Liver (tissue), 2 donors: ENCODE data around the gene ENG.
A peak's percentile ranks its signal among the peaks of the same experiment; 100 is the strongest.

Source experiments
- CTCF ChIP-seq: fragments of 150-350 bp; IDR thresholded peaks from 2 replicates; pipeline ENCODE4 v1.5.1; 2017; ENCODE audit warnings: improper control_type of control experiment, low read depth, low read length; ENCODE audit not compliant: missing input control
- YY1 ChIP-seq: IDR thresholded peaks from 2 replicates; pipeline ENCODE4 v1.6.1; 2016; ENCODE audit warnings: antibody characterized with exemption, mild to moderate bottlenecking
- donor health status: healthy.

GRCh38 chr9:127793093-127793708 is 61.3 kb downstream of the ENG start:
- TF ChIP-seq CTCF: no peak
- peak; percentile 25 for TF ChIP-seq YY1
